Tibial nerve (tissue), 4 donors: ENCODE data around the gene GARIN5B. TPM values are rescaled to one million over a fixed set of nuclear protein-coding genes. Genes with fewer than 3 reads are reported as not detected.

Experiments used
- DNase-seq, 2 donors: peaks; one replicate each; pipeline ENCODE4 v3.0.0-alpha.2; 2019; ENCODE audit warnings: low spot score in 2 of 2
- H3K27ac ChIP-seq, 4 donors: fragments of 200-600 bp; sonication (generic) in 3 of 4; one replicate each; pipeline ENCODE4 v1.5.1; 2017 to 2019; ENCODE audit warnings: mild to moderate bottlenecking in 1 of 4
- H3K27me3 ChIP-seq, 2 donors: fragments of 200-600 bp; sonication (generic) in 1 of 2; one replicate each; pipeline versions ENCODE4 v1.5.1 to v1.6.0; 2017 to 2019
- H3K36me3 ChIP-seq, 3 donors: fragments of 200-600 bp; sonication (generic); one replicate each; pipeline ENCODE4 v1.5.1; 2018 to 2019
- H3K4me1 ChIP-seq, 4 donors: fragments of 200-600 bp; sonication (generic) in 3 of 4; one replicate each; pipeline ENCODE4 v1.5.1; 2017 to 2019
- H3K4me3 ChIP-seq, 4 donors: fragments of 200-600 bp; sonication (generic) in 3 of 4; one replicate each; pipeline ENCODE4 v1.5.1; 2017 to 2019; ENCODE audit warnings: mild to moderate bottlenecking in 1 of 4, moderate library complexity in 1 of 4
- H3K9me3 ChIP-seq, 4 donors: fragments of 200-600 bp; sonication (generic) in 3 of 4; one replicate each; pipeline ENCODE4 v1.5.1; 2017 to 2019
- EP300 ChIP-seq, 2 donors: sonication (generic); formaldehyde crosslinking; IDR thresholded peaks; one replicate each; pipeline ENCODE4 v1.6.1; 2017; ENCODE audit warnings: antibody characterized with exemption in 2 of 2, mild to moderate bottlenecking in 1 of 2
- POLR2A ChIP-seq, 2 donors: fragments of 450-650 bp; IDR thresholded peaks; one replicate each; pipeline ENCODE4 v1.6.1; 2017; ENCODE audit warnings: antibody characterized with exemption in 2 of 2, mild to moderate bottlenecking in 2 of 2, moderate library complexity in 2 of 2
- WGBS, 2 donors: methylation state at CpG; one replicate each; pipeline ENCODE4 v1.1.5; 2018; 5-methylcytosine and 5-hydroxymethylcytosine counted together
- total RNA-seq, 4 donors: library from RNA; depleted of rRNA; stranded (reverse); fragments of >200 nt; gene quantifications; one replicate each; pipeline ENCODE4 v1.1.0, GENCODE V29; 2016
- TF ChIP-seq, protein P1 (sequence below), 5 experiments: fragments of 200-600 bp in 3 of 5; fragments of 450-650 bp in 2 of 5; sonication (generic) in 3 of 5; IDR thresholded peaks; one replicate each; pipeline ENCODE4 v1.5.1; 2016 to 2019; ENCODE audit warnings: antibody characterized with exemption in 5 of 5, mild to moderate bottlenecking in 3 of 5, moderate library complexity in 2 of 5

GARIN5B gene
- total RNA-seq, 4 donors from 2014 or later, result not detected

DNA sequence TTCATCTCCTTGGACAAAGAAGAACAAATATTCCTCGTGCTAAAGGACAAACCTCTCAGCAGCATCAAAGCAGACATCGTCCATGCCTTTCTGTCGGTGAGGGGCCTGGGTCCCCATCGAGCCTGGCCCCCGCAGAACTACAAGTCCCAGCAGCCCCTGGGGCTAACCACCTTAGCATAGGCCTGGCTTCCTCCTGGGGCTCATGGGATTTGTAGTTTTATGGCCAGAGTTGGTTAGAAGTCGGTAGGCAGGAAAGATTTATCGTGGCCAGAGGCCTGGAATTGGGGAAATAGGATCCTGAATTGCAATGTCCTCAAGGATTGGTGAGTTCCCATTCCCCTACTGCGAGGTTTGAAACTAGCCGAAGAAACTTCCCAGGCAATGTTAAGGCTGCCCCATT lies 57.6 kb downstream of the GARIN5B start:
- Histone ChIP-seq H3K9me3 (peaks cover 0 to 5% (median 0%) of the 10 kb centered on the region in 4 donors), H3K4me1 (peaks cover 0 to 11% (median 3%) of the 10 kb centered on the region in 4 donors), H3K36me3 (peaks cover 0 to 57% (median 0%) of the 10 kb centered on the region in 3 donors), H3K27me3 (no peaks in the 10 kb centered on the region), H3K4me3 (no peak overlapping the region), H3K27ac (no peak overlapping the region)
- WGBS, 2 donors, result 80% methylated on average over 8 to 9 of the region's 9 CpGs
- DNase-seq, result peak in 1 of 2 donors; percentile 37
- TF ChIP-seq EP300 (IDR thresholded peaks at IDR 0.05), result no peak
- no peak for TF ChIP-seq POLR2A (IDR thresholded peaks at IDR 0.05)

DNA sequence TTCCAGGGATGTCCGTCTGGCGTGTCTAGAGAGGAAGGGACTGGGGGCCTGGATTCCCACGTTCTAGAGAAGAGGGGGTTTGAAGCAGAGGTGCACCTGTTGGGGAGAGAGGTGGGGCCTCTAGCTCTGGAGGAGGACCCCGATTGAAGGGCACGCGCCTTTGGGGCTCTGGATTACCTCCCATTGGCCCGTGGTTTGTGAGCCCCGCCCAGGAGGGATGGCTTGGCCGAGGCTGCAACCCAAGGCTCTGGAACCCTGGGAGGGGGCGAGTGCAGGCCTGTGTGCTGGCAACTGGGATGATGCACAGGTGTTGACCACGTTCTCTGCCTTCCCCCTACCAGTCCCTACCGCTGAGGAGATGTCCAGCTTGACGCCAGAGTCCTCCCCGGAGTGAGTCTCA lies 58.1 kb downstream of the GARIN5B start:
- Histone ChIP-seq H3K4me1 (peaks cover 0 to 11% (median 3%) of the 10 kb centered on the region in 4 donors), H3K36me3 (peaks cover 0 to 54% (median 0%) of the 10 kb centered on the region in 3 donors), H3K9me3 (peaks cover 0 to 5% (median 0%) of the 10 kb centered on the region in 4 donors), H3K27me3 (no peaks in the 10 kb centered on the region), H3K27ac (no peak overlapping the region), H3K4me3 (no peak overlapping the region)
- TF ChIP-seq EP300 (IDR thresholded peaks at IDR 0.05) (no peak), POLR2A (IDR thresholded peaks at IDR 0.05) (no peak)
- TF ChIP-seq, protein P1, sequence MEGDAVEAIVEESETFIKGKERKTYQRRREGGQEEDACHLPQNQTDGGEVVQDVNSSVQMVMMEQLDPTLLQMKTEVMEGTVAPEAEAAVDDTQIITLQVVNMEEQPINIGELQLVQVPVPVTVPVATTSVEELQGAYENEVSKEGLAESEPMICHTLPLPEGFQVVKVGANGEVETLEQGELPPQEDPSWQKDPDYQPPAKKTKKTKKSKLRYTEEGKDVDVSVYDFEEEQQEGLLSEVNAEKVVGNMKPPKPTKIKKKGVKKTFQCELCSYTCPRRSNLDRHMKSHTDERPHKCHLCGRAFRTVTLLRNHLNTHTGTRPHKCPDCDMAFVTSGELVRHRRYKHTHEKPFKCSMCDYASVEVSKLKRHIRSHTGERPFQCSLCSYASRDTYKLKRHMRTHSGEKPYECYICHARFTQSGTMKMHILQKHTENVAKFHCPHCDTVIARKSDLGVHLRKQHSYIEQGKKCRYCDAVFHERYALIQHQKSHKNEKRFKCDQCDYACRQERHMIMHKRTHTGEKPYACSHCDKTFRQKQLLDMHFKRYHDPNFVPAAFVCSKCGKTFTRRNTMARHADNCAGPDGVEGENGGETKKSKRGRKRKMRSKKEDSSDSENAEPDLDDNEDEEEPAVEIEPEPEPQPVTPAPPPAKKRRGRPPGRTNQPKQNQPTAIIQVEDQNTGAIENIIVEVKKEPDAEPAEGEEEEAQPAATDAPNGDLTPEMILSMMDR (IDR thresholded peaks at IDR 0.05), result no peak
- WGBS, 2 donors, result 77% methylated on average over 14 of the region's 14 CpGs
- DNase-seq, result no peak

Other genes starting within 250 kb of the GARIN5B start
- 100 to 1,000 TPM; 113 to 270 (median 180) TPM for gene PPP1R12C, start 245.6 kb downstream of the GARIN5B start, total RNA-seq
- 1 to 10 TPM in 1 of 4 donors, under 1 TPM in 1, not detected in 2; 0.90 to 1.5 TPM for gene TNNT1, start 214.1 kb downstream of the GARIN5B start, total RNA-seq
- not detected for gene TNNI3, start 205.5 kb downstream of the GARIN5B start, total RNA-seq
- 1 to 10 TPM in 2 of 4 donors, not detected in 2; 1.2 to 2.7 TPM for gene DNAAF3, start 196.6 kb downstream of the GARIN5B start, total RNA-seq
- gene SYT5, start 183.0 kb downstream of the GARIN5B start, total RNA-seq, result not detected
- 1 to 10 TPM; 1.2 to 3.9 (median 2.1) TPM for gene PTPRH, start 153.8 kb downstream of the GARIN5B start, total RNA-seq
- 1 to 10 TPM in 3 of 4 donors, under 1 TPM in 1; 0.44 to 8.6 (median 3.0) TPM for gene TMEM86B, start 134.5 kb downstream of the GARIN5B start, total RNA-seq
- 10 to 100 TPM; 35.4 to 56.7 (median 40.7) TPM for gene PPP6R1, start 104.2 kb downstream of the GARIN5B start, total RNA-seq
- 10 to 100 TPM; 33.7 to 49.6 (median 40.5) TPM for gene HSPBP1, start 83.2 kb downstream of the GARIN5B start, total RNA-seq
- 1 to 10 TPM; 4.6 to 6.9 (median 5.9) TPM for gene BRSK1, start 79.3 kb downstream of the GARIN5B start, total RNA-seq
- 10 to 100 TPM in 1 of 4 donors, 1 to 10 TPM in 3; 5.5 to 17.1 (median 7.7) TPM for gene TMEM150B, start 37.9 kb downstream of the GARIN5B start, total RNA-seq
- gene KMT5C, start 23.4 kb downstream of the GARIN5B start, total RNA-seq, result 10 to 100 TPM; 30.6 to 50.0 (median 41.2) TPM
- not detected for gene COX6B2, start 8.5 kb downstream of the GARIN5B start, total RNA-seq
- gene IL11, start 7.2 kb upstream of the GARIN5B start, total RNA-seq, result under 1 TPM in 1 of 4 donors, not detected in 3; 0.21 TPM
- gene TMEM190, start 13.6 kb upstream of the GARIN5B start, total RNA-seq, result 1 to 10 TPM in 1 of 4 donors, not detected in 3; 2.7 TPM
- 1 to 10 TPM in 2 of 4 donors, under 1 TPM in 2; 0.63 to 7.5 (median 2.6) TPM for gene TMEM238, start 21.0 kb upstream of the GARIN5B start, total RNA-seq
- 100 to 1,000 TPM; 266 to 574 (median 354) TPM for gene RPL28, start 22.7 kb upstream of the GARIN5B start, total RNA-seq
- gene UBE2S, start 44.5 kb upstream of the GARIN5B start, total RNA-seq, result 10 to 100 TPM in 2 of 4 donors, 1 to 10 TPM in 2; 8.0 to 16.2 (median 9.9) TPM
- gene SHISA7, start 80.0 kb upstream of the GARIN5B start, total RNA-seq, result 1 to 10 TPM in 3 of 4 donors, under 1 TPM in 1; 0.42 to 4.1 (median 2.0) TPM
- 10 to 100 TPM; 38.0 to 80.4 (median 65.9) TPM for gene ISOC2, start 98.4 kb upstream of the GARIN5B start, total RNA-seq
- gene C19orf85, start 101.5 kb upstream of the GARIN5B start, total RNA-seq, result not detected
- 10 to 100 TPM in 1 of 4 donors, 1 to 10 TPM in 3; 3.5 to 16.8 (median 4.0) TPM for gene ZNF628, start 113.4 kb upstream of the GARIN5B start, total RNA-seq
- 1 to 10 TPM; 3.1 to 8.0 (median 4.3) TPM for gene NAT14, start 121.9 kb upstream of the GARIN5B start, total RNA-seq
- gene SSC5D, start 125.2 kb upstream of the GARIN5B start, total RNA-seq, result 10 to 100 TPM in 1 of 4 donors, 1 to 10 TPM in 3; 3.9 to 14.5 (median 7.2) TPM
- gene SBK2, start 173.9 kb upstream of the GARIN5B start, total RNA-seq, result not detected
- gene SBK3, start 182.3 kb upstream of the GARIN5B start, total RNA-seq, result under 1 TPM in 1 of 4 donors, not detected in 3; 0.59 TPM
- 1 to 10 TPM; 2.0 to 5.3 (median 4.2) TPM for gene ZNF579, start 217.6 kb upstream of the GARIN5B start, total RNA-seq
- 10 to 100 TPM in 1 of 4 donors, 1 to 10 TPM in 3; 4.8 to 11.7 (median 7.9) TPM for gene FIZ1, start 236.3 kb upstream of the GARIN5B start, total RNA-seq
- gene ZNF524, start 237.0 kb upstream of the GARIN5B start, total RNA-seq, result 10 to 100 TPM; 23.1 to 35.0 (median 27.0) TPM
- 10 to 100 TPM in 3 of 4 donors, 1 to 10 TPM in 1; 8.8 to 15.0 (median 12.7) TPM for gene ZNF865, start 242.4 kb upstream of the GARIN5B start, total RNA-seq